CD4-positive, alpha-beta T cell treated with Interleukin-12 subunit alpha and Interleukin-12 subunit beta, for 1 hour (primary cell): ENCODE data around the gene UBL5.

Source experiments
- DNase-seq: peaks from one replicate; pipeline ENCODE4 v3.0.0-alpha.2; 2020

Gene UBL5

GRCh38 chr19:9856609-9857008, 28.9 kb downstream of the UBL5 start:
- DNase-seq, result no peak

- DNase-seq, result no peak
Observed at GRCh38 chr19:9857076-9857721, 29.5 kb downstream of the UBL5 start.

- peak; percentile 53 for DNase-seq
Observed at GRCh38 chr19:9857920-9858746, 30.4 kb downstream of the UBL5 start.

GRCh38 chr19:9858766-9859165, 31.0 kb downstream of the UBL5 start:
- no peak for DNase-seq

- no peak for DNase-seq
Observed at GRCh38 chr19:9860407-9860806, 32.7 kb downstream of the UBL5 start.

GRCh38 chr19:9861503-9861902, 33.8 kb downstream of the UBL5 start:
- no peak for DNase-seq

- peak; percentile 21 for DNase-seq
Observed at GRCh38 chr19:9862938-9863337, 35.2 kb downstream of the UBL5 start.

- DNase-seq, result peak; percentile 25
Observed at GRCh38 chr19:9863759-9864158, 36.0 kb downstream of the UBL5 start.

- peak; percentile 63 for DNase-seq
Observed at GRCh38 chr19:9865732-9866501, 38.2 kb downstream of the UBL5 start.

- DNase-seq, result no peak
Observed at GRCh38 chr19:9868983-9869617, 41.4 kb downstream of the UBL5 start.

GRCh38 chr19:9871626-9872338, 44.1 kb downstream of the UBL5 start:
- no peak for DNase-seq

- DNase-seq, result no peak
Observed at GRCh38 chr19:9872618-9873242, 45.0 kb downstream of the UBL5 start.

- DNase-seq, result no peak
Observed at GRCh38 chr19:9875031-9875627, 47.4 kb downstream of the UBL5 start.

- no peak for DNase-seq
Observed at GRCh38 chr19:9875796-9876195, 48.1 kb downstream of the UBL5 start.

GRCh38 chr19:9877780-9878510, 50.2 kb downstream of the UBL5 start:
- DNase-seq, result no peak

GRCh38 chr19:9878511-9879196, 50.9 kb downstream of the UBL5 start:
- DNase-seq, result no peak
